Endothelial cell of umbilical vein (primary cell): Measurements from ENCODE around the gene PLXNA4. TPM values are rescaled to one million over a fixed set of nuclear protein-coding genes. Genes with fewer than 3 reads are reported as not detected.

Experiments
- BruUV-seq: library from RNA; stranded (reverse); fragments of 400-500 nt; replicated peaks from 2 replicates; lab custom pipeline; 2021; lab: Mats Ljungman, UMichigan
- CTCF ChIA-PET: fragments of 300-600, 350-600 bp; sonication (Branson Sonifier 250); formaldehyde crosslinking; loops from one replicate; lab custom pipeline; 2021; ENCODE audit warnings: antibody characterized with exemption, inconsistent platforms; lab: Charles Lee
- POLR2A ChIA-PET: fragments of 300-600, 350-600 bp; sonication (Branson Sonifier 250); formaldehyde crosslinking; loops from one replicate; lab custom pipeline; 2021; ENCODE audit warnings: antibody characterized with exemption, inconsistent platforms; lab: Charles Lee
- DNase-seq: peaks from one replicate; pipeline ENCODE4 v3.0.0-alpha.2; 2011; ENCODE audit warnings: low read depth, low spot score
- FAIRE-seq: peaks from 2 replicates; lab custom pipeline; 2011; peaks lifted over from hg19 to GRCh38; lab: Jason Lieb, UNC
- H2AFZ ChIP-seq: 2 replicates; pipeline ENCODE4 v1.6.0; 2012; ENCODE audit warnings: low read depth, low read length, control low read depth, inconsistent platforms
- H3K27ac ChIP-seq: 2 replicates; pipeline ENCODE4 v1.5.1; 2011; ENCODE audit warnings: low read depth, mild to moderate bottlenecking, control low read depth, low read length, moderate library complexity; ENCODE audit not compliant: insufficient read depth
- H3K27me3 ChIP-seq, 2 experiments: 2 replicates each; pipeline versions ENCODE4 v1.6.0 to v1.6.1; 2011; ENCODE audit warnings: low read length in 2 of 2, mixed read lengths in 1 of 2; ENCODE audit not compliant: control insufficient read depth in 2 of 2, insufficient read depth in 2 of 2
- H3K36me3 ChIP-seq, 2 experiments: 2 replicates in 1 of 2; 3 replicates in 1 of 2; pipeline ENCODE4 v1.5.1; 2011; ENCODE audit warnings: low read length in 2 of 2, mild to moderate bottlenecking in 1 of 2, moderate library complexity in 1 of 2; ENCODE audit not compliant: control insufficient read depth in 2 of 2, insufficient read depth in 2 of 2; ENCODE audit errors: extremely low read depth in 1 of 2
- H3K4me1 ChIP-seq: 3 replicates; pipeline ENCODE4 v1.5.1; 2011; ENCODE audit warnings: mild to moderate bottlenecking, low read length; ENCODE audit not compliant: control insufficient read depth, insufficient read depth; ENCODE audit errors: extremely low read depth
- H3K4me2 ChIP-seq: 2 replicates; pipeline ENCODE4 v1.6.1; 2011; ENCODE audit warnings: low read length, control low read depth, mixed read lengths; ENCODE audit not compliant: insufficient read depth
- H3K4me3 ChIP-seq, 3 experiments: fragments of 200-600 bp in 1 of 3; sonication (generic), shearing (Covaris generic) in 1 of 3; replicated peaks in 1 of 3; 2 replicates each; pipeline ENCODE4 v1.5.1; 2011 to 2016; ENCODE audit warnings: control low read depth in 3 of 3, low read length in 3 of 3, mild to moderate bottlenecking in 2 of 3, inconsistent platforms in 1 of 3, low read depth in 1 of 3, moderate library complexity in 1 of 3; ENCODE audit not compliant: insufficient read depth in 1 of 3
- H3K79me2 ChIP-seq: 2 replicates; pipeline ENCODE4 v1.6.0; 2012; ENCODE audit warnings: low read length, inconsistent platforms; ENCODE audit not compliant: control insufficient read depth, insufficient read depth
- H3K9ac ChIP-seq: replicated peaks from 2 replicates; pipeline ENCODE3; 2011; ENCODE audit warnings: low read length, control low read depth; ENCODE audit not compliant: insufficient read depth; ENCODE audit errors: extremely low read depth
- H3K9me1 ChIP-seq: replicated peaks from 3 replicates; pipeline ENCODE4 v1.6.0; 2011; ENCODE audit warnings: mild to moderate bottlenecking, low read length; ENCODE audit not compliant: control insufficient read depth, insufficient read depth; ENCODE audit errors: extremely low read depth
- H3K9me3 ChIP-seq: replicated peaks from 2 replicates; pipeline ENCODE4 v1.5.1; 2012; ENCODE audit warnings: low read length, inconsistent platforms; ENCODE audit not compliant: control insufficient read depth, insufficient read depth
- H4K20me1 ChIP-seq: replicated peaks from 2 replicates; pipeline ENCODE3; 2011; ENCODE audit warnings: mild to moderate bottlenecking, low read length; ENCODE audit not compliant: control insufficient read depth, insufficient read depth; ENCODE audit errors: extremely low read depth
- CTCF ChIP-seq, 2 donors: IDR thresholded peaks; 1 replicate in 1 of 2; 2 replicates in 1 of 2; pipeline ENCODE4 v1.5.1; 2011; ENCODE audit warnings: low read length in 2 of 2, mild to moderate bottlenecking in 2 of 2, moderate library complexity in 2 of 2, control low read depth in 1 of 2, inconsistent platforms in 1 of 2, low read depth in 1 of 2; ENCODE audit not compliant: insufficient read depth in 1 of 2; ENCODE audit errors: extremely low read depth in 1 of 2
- EZH2 ChIP-seq: IDR thresholded peaks from 2 replicates; pipeline ENCODE4 v1.6.1; 2012; ENCODE audit warnings: borderline replicate concordance, low read depth, mild to moderate bottlenecking, moderate library complexity, low read length, inconsistent platforms; ENCODE audit not compliant: severe bottlenecking
- FOS ChIP-seq: IDR thresholded peaks from 2 replicates; pipeline ENCODE4 v1.6.1; 2011; ENCODE audit warnings: mild to moderate bottlenecking, low read length, moderate library complexity, borderline replicate concordance; ENCODE audit not compliant: insufficient read depth
- GATA2 ChIP-seq: IDR thresholded peaks from 2 replicates; pipeline ENCODE4 v1.7.0; 2011; ENCODE audit warnings: low read depth, mild to moderate bottlenecking, moderate library complexity, mixed read lengths, low read length; ENCODE audit not compliant: insufficient read length, insufficient read depth
- JUN ChIP-seq: IDR thresholded peaks from 2 replicates; pipeline ENCODE4 v1.6.1; 2011; ENCODE audit warnings: borderline replicate concordance, low read depth; ENCODE audit not compliant: insufficient read length, insufficient read depth
- MAX ChIP-seq: IDR thresholded peaks from 2 replicates; pipeline ENCODE4 v1.6.1; 2011; ENCODE audit not compliant: insufficient read depth, insufficient read length
- MYC ChIP-seq: IDR thresholded peaks from one replicate; pipeline ENCODE4 v1.6.1; 2011; ENCODE audit warnings: mild to moderate bottlenecking, low read depth, low read length
- POLR2A ChIP-seq: IDR thresholded peaks from 2 replicates; pipeline ENCODE4 v1.6.1; 2012; ENCODE audit warnings: low read depth, mild to moderate bottlenecking, control low read depth, low read length
- POLR2AphosphoS5 ChIP-seq: IDR thresholded peaks from 2 replicates; pipeline ENCODE4 v1.6.1; 2012; ENCODE audit warnings: low read depth, mild to moderate bottlenecking, control low read depth, low read length, moderate library complexity; ENCODE audit not compliant: insufficient read depth
- dilution Hi-C: fragments of 300-500 bp; cut with MboI; formaldehyde crosslinking; loops from one replicate; pipeline ENCODE4 v1.15.0; 2019; ENCODE audit warnings: low sequenced_read_pairs; ENCODE audit not compliant: extremely low pct_ligation_motif_present
- intact Hi-C: fragments of 100-400 bp; cut with micrococcal nuclease; formaldehyde crosslinking; loops from one replicate; pipeline ENCODE4 v1.10.0; 2022
- polyA plus RNA-seq, 4 experiments: library from polyadenylated mRNA; depleted of rRNA in 3 of 4; stranded (reverse) in 3 of 4; unstranded in 1 of 4; fragments of >200 nt; gene quantifications; 2 replicates each; pipeline versions ENCODE4 v1.2.1 to v1.2.3, GENCODE V29; 2011 to 2012; ENCODE audit warnings: missing spikeins in 1 of 4
- total RNA-seq: library from RNA; stranded (reverse); gene quantifications from 2 replicates; pipeline ENCODE4 v1.2.3, GENCODE V29; 2021

Gene PLXNA4
- total and polyA plus RNA-seq, 2 donors (not counting 3 experiments of a cell fraction or from before 2014, with no cell fraction given) = 12.1 to 20.4 TPM

- FAIRE-seq (peak; percentile 78), DNase-seq (peak; percentile 41)
- no peak overlapping the region for H3K9ac ChIP-seq
- peaks cover 15% of the 10 kb centered on the region for H3K4me1 ChIP-seq
- no peaks in the 10 kb centered on the region for H4K20me1 ChIP-seq
- H3K27ac ChIP-seq = no peak overlapping the region
- H3K4me2 ChIP-seq = no peak overlapping the region
- H2AFZ ChIP-seq = no peak overlapping the region
- H3K4me3 ChIP-seq = no peak overlapping the region
- H3K9me3 ChIP-seq = no peaks in the 10 kb centered on the region
- no peaks in the 10 kb centered on the region for H3K79me2 ChIP-seq
- TF ChIP-seq POLR2A (no peak), FOS (peak; percentile 72)
- POLR2A ChIA-PET = no interaction called here
- H3K27me3 ChIP-seq = no peaks in the 10 kb centered on the region
- H3K9me1 ChIP-seq = no peaks in the 10 kb centered on the region
- BruUV-seq = no TSS peak
- intact Hi-C loops = no loop called here
- dilution Hi-C loops = no loop called here
- CTCF ChIA-PET = interaction anchor here (1.1 to 1.6 kb wide), 3 partner anchors 11 to 442 kb away, joined by 3 to 5 read pairs (median 5); no protein-coding TSS in a partner anchor
- peaks cover 0 to 41% of the 10 kb centered on the region in 2 experiments for H3K36me3 ChIP-seq
Observed at GRCh38 chr7:132138817-132139216, 437.5 kb downstream of the PLXNA4 start.

- H3K9me3 ChIP-seq = no peaks in the 10 kb centered on the region
- H4K20me1 ChIP-seq = no peaks in the 10 kb centered on the region
- H3K4me2 ChIP-seq = no peak overlapping the region
- no TSS peak for BruUV-seq
- H3K9ac ChIP-seq = no peak overlapping the region
- dilution Hi-C loops = no loop called here
- H3K4me3 ChIP-seq = no peak overlapping the region
- TF ChIP-seq POLR2A = no peak
- no peak for TF ChIP-seq CTCF (IDR thresholded peaks at IDR 0.05; ENCODE audit: extremely low read depth in 1 of 2, insufficient read depth in 1 of 2, low read depth in 1 of 2, low read length in 2 of 2)
- TF ChIP-seq EZH2 = no peak
- TF ChIP-seq FOS = no peak
- no peak for TF ChIP-seq JUN
- no peak for TF ChIP-seq GATA2
- TF ChIP-seq POLR2AphosphoS5 = no peak
- no peak for TF ChIP-seq MYC
- no peak for TF ChIP-seq MAX
- intact Hi-C loops = no loop called here
- H3K4me1 ChIP-seq = peaks cover 15% of the 10 kb centered on the region
- no peaks in the 10 kb centered on the region for H3K27me3 ChIP-seq
- peaks cover 0 to 44% of the 10 kb centered on the region in 2 experiments for H3K36me3 ChIP-seq
- no peak overlapping the region for H2AFZ ChIP-seq
- FAIRE-seq (no peak), DNase-seq (no peak)
- POLR2A ChIA-PET = no interaction called here
- no peak overlapping the region for H3K27ac ChIP-seq
- CTCF ChIA-PET = no interaction called here
- no peaks in the 10 kb centered on the region for H3K79me2 ChIP-seq
- H3K9me1 ChIP-seq = no peaks in the 10 kb centered on the region
Observed at GRCh38 chr7:132137681-132138080, 438.6 kb downstream of the PLXNA4 start.
